Testis (tissue), 3 donors: ENCODE results near the gene ZNF625. TPM values are rescaled to one million over a fixed set of nuclear protein-coding genes. Genes with fewer than 3 reads are reported as not detected.

Experiments
- DNase-seq: peaks from one replicate; pipeline ENCODE4 v3.0.0-alpha.2; 2019
- H3K27ac ChIP-seq, 2 donors: fragments of 200-600 bp; sonication (generic); one replicate each; pipeline ENCODE4 v1.5.1; 2019
- H3K27me3 ChIP-seq: fragments of 200-600 bp; sonication (generic); one replicate; pipeline ENCODE4 v1.5.1; 2019
- H3K36me3 ChIP-seq: fragments of 200-600 bp; sonication (generic); one replicate; pipeline ENCODE4 v1.5.1; 2017; ENCODE audit warnings: low read depth; ENCODE audit errors: missing control alignments
- H3K4me1 ChIP-seq: fragments of 200-600 bp; sonication (generic); one replicate; pipeline ENCODE4 v1.5.1; 2019
- H3K4me3 ChIP-seq, 2 donors: fragments of 200-600 bp; sonication (generic); one replicate each; pipeline ENCODE4 v1.5.1; 2017 to 2019
- H3K9me3 ChIP-seq: fragments of 200-600 bp; sonication (generic); one replicate; pipeline ENCODE4 v1.5.1; 2017
- CTCF ChIP-seq, 3 experiments: fragments of 450-650 bp in 2 of 3; fragments of 200-600 bp in 1 of 3; sonication (generic) in 1 of 3; IDR thresholded peaks; one replicate each; pipeline ENCODE4 v1.5.1; 2016 to 2019; ENCODE audit warnings: antibody characterized with exemption in 3 of 3, mild to moderate bottlenecking in 2 of 3, moderate library complexity in 1 of 3
- POLR2A ChIP-seq: fragments of 450-650 bp; IDR thresholded peaks from one replicate; pipeline ENCODE4 v1.6.1; 2017; ENCODE audit warnings: antibody characterized with exemption, mild to moderate bottlenecking, moderate library complexity
- WGBS, 2 donors: methylation state at CpG; one replicate each; pipeline ENCODE4 v1.1.5; 2018; 5-methylcytosine and 5-hydroxymethylcytosine counted together
- intact Hi-C: fragments of 100-400 bp; cut with DNase I; formaldehyde crosslinking; loops from one replicate; pipeline ENCODE4 v1.15.1; 2023; ENCODE audit warnings: low total_unique reads
- polyA plus RNA-seq: library from polyadenylated mRNA; stranded (reverse); fragments of 350-450 nt; fragmentation: Illumina TruSeq; extraction: RNeasy Lipid Tissue Mini Kit (QIAGEN cat#74804); gene quantifications from one replicate; pipeline ENCODE4 v1.2.3, GENCODE V29; 2014; ENCODE audit warnings: low read depth, low replicate concordance; ENCODE audit not compliant: insufficient read depth
- total RNA-seq, 2 donors: library from RNA; depleted of rRNA; stranded (reverse); fragments of >200 nt; gene quantifications; one replicate each; pipeline ENCODE4 v1.2.3, GENCODE V29; 2016

The ZNF625 gene
- total and polyA plus RNA-seq, 3 donors from 2014 or later = 1.4 to 8.2 (median 6.5) TPM

- no peaks in the 10 kb centered on the region for H3K27me3 ChIP-seq
- WGBS, 2 donors = 32 to 63% methylated on average over 2 of the region's 2 CpGs
- intact Hi-C loops = no loop called here
Observed at GRCh38 chr19:12126707-12127106, 29.8 kb downstream of the ZNF625 start.

GRCh38 chr19:12117201-12117970 is 39.1 kb downstream of the ZNF625 start:
- H3K36me3 ChIP-seq = no peaks in the 10 kb centered on the region
- no peak for TF ChIP-seq CTCF (IDR thresholded peaks at IDR 0.05)
- TF ChIP-seq POLR2A = no peak
- WGBS, 2 donors = 55 to 83% methylated on average over 3 to 27 of the region's 33 CpGs
- H3K27ac ChIP-seq = no peak overlapping the region
- peak; percentile 34 for DNase-seq
- H3K4me1 ChIP-seq = no peaks in the 10 kb centered on the region
- no peaks in the 10 kb centered on the region for H3K27me3 ChIP-seq
- H3K9me3 ChIP-seq = no peaks in the 10 kb centered on the region
- peak overlapping the region; percentile 18 to 49 for H3K4me3 ChIP-seq
- intact Hi-C loops = no loop called here

More at GRCh38 chr19:12126707-12127106, 29.8 kb downstream of the ZNF625 start:
- Histone ChIP-seq H3K9me3 (no peaks in the 10 kb centered on the region), H3K4me1 (no peaks in the 10 kb centered on the region), H3K4me3 (no peak overlapping the region), H3K27ac (no peak overlapping the region), H3K36me3 (no peaks in the 10 kb centered on the region)
- DNase-seq = no peak
- peak in 2 of 3 experiments; percentile 39 to 49 for TF ChIP-seq CTCF (IDR thresholded peaks at IDR 0.05)
- TF ChIP-seq POLR2A = no peak

GRCh38 chr19:12113121-12113520 is 43.4 kb downstream of the ZNF625 start:
- Histone ChIP-seq H3K36me3 (no peaks in the 10 kb centered on the region), H3K9me3 (no peaks in the 10 kb centered on the region)
- intact Hi-C loops = no loop called here

GRCh38 chr19:12112701-12113100 is 43.8 kb downstream of the ZNF625 start:
- Histone ChIP-seq H3K4me1 (no peaks in the 10 kb centered on the region), H3K27ac (no peak overlapping the region), H3K36me3 (no peaks in the 10 kb centered on the region), H3K4me3 (no peak overlapping the region), H3K9me3 (no peaks in the 10 kb centered on the region), H3K27me3 (no peaks in the 10 kb centered on the region)
- DNase-seq = no peak
- TF ChIP-seq POLR2A (no peak), CTCF (IDR thresholded peaks at IDR 0.05) (no peak)
- WGBS, 2 donors = 93 to 95% methylated on average over 8 of the region's 8 CpGs
- intact Hi-C loops = no loop called here

More at GRCh38 chr19:12113121-12113520, 43.4 kb downstream of the ZNF625 start:
- TF ChIP-seq CTCF (IDR thresholded peaks at IDR 0.05) (no peak), POLR2A (no peak)
- Histone ChIP-seq H3K27ac (no peak overlapping the region), H3K27me3 (no peaks in the 10 kb centered on the region), H3K4me1 (no peaks in the 10 kb centered on the region), H3K4me3 (no peak overlapping the region)
- no peak for DNase-seq
- 90 to 91% methylated on average over 5 of the region's 5 CpGs for WGBS, 2 donors
